ENCODE measurements around the gene DNAJB5.

The DNAJB5 gene

DNA sequence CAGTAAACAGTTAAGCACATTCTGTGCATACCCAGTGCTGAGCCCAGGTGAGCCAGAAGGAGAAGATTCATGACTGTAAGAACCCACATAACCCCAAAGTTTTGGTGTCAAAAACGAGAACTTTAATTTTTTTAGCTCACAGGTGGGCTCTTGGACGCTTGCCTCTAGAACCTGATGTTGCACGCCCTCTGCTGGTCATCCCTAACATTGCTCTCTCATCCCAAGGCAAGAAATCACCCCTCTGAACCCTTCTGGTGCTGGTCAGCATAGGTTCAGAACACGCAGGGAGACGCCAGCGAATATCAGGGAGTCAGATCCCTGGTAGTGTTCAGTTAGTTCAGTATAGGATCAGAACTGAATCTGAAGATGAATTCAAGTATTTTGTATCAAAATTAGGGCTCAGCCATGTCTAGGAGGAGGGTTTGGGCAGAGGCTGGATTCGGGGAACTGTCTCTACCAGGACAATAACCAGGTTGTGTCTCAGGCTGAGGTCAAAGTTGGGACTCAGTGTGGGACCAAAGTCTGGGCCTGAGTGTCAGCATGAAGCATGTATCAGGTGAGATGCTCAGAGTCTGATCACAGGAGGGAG lies 4.1 kb upstream of the DNAJB5 start:
- FAIRE-seq: peak; percentile 47

DNA sequence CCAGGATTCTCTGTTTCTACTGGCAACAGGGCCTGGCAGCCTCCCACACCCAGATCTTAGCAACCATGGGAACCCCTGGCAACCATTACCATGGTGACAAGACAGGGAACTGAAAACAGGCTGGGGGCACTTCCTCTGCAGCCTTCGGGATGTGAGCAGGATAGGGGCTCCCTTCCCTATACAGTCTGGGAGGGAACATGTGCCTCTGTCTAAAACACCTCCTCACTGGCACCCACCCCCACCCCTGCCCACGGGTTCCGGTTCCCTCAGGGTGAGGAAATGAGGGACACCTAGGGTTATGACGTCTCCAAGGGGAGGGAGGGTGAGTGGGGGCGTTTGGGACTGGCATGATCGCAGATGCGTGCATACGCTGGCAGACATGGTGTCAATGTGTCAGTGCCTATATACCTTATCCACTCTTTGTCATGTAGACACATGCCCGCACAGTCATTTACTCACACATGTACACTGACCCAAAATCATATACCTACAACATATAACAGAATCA lies 3.0 kb upstream of the DNAJB5 start:
- no peak for FAIRE-seq

DNA sequence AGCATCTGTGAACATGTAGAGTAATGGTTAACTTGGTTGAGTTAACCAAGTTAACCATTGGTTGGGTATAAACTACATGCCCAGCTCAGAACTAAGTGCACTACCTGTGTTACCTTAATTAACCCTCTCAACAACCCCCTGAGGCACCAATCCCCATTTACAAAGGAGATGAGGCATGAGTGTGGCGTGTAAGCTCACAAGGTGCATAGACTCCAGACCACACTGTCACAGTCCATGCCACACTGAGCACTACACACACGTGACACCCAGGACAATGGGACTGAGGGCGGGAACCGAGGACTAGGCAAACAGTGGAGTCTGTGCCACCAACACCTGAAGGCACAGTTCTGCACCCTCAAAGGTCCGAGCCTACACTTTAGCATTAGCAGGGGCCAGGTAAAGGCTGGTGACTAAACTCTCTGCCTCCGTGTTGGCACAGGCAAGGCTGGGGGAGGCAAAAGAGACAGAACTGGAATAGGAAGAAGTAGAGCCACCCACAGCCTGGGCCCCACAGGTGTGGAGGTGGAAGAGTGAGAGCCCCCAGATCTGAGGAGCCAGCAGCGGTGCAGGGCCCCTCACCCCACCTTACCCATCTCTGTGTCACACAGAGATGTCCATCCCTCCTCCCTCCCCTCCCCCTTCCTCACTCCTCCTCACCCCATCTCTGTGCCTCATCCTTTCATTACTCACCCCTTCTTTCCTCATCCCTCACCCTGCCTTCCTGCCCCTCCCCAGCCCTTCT lies 2.2 kb upstream of the DNAJB5 start:
- no peak for FAIRE-seq

DNA sequence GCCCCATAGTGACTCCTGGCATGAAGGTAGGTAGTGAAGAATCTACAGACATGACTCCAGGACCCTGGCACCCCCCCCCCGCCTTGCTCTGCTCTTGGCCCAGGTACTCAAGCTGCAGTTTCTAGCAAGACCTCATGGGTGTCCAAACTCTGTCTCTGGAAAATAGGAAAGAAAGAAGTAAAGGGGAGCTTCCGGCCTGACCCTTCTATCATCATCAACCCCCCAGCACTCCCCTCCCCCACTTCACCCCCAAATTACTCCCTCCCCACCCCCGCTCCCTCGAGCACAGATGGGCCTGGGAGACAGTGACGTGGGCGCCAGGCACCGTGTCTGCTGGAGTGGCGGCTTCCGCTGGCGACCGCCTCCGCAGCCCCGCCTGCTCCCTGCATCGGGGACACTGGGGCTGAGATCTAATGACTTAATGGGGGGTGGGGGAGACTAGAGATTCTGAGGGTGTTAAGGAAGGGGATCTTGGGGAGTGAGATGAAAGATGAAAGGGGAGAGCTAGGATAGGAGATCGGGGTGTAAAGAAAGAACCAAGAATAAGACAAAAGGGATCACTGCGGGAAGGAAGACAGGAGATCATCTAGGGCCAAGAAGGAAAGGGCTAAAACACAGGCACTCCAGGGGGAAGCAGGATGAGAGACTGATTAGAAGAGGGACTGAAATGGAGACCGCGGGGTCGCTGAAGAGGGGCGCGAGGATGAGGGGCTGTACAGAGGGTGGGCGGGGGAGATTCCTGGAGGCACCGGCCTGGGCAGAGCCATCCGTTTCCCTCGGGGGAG lies 1.1 kb upstream of the DNAJB5 start:
- FAIRE-seq: no peak

DNA sequence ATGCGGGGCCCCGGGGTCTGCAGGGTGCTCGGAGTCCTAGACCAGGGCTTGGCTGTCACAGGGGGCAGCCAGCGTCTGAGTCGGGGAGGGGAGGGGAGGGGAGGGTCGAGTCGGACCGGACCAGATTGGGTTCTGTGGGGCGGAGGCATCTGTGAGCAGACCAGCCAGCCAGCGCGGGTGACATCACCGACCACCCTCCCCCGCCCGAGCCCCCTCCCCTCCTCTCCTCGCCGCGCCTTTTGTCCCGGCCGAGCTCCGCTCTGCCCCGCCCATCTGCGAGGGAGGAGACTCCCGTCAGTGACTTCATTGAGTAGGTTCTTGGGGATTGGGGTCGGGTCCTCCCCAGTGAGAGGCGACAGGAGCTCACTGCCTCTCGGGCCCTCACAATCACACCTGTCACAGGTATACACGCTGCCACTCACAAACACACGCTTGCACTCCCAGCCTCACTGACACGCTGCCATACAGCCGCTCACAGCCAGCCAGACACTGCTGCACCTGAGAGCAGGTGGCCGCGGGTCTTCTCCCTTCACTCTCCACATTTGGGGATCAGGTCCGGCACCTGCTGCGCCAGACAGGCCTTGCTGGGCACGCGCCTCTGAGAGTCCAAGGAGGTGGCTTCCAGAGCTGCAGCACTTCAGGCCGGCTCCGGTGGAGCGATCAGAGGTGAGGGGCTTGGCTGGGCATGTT lies 546 bp downstream of the DNAJB5 start:
- no peak for FAIRE-seq

DNA sequence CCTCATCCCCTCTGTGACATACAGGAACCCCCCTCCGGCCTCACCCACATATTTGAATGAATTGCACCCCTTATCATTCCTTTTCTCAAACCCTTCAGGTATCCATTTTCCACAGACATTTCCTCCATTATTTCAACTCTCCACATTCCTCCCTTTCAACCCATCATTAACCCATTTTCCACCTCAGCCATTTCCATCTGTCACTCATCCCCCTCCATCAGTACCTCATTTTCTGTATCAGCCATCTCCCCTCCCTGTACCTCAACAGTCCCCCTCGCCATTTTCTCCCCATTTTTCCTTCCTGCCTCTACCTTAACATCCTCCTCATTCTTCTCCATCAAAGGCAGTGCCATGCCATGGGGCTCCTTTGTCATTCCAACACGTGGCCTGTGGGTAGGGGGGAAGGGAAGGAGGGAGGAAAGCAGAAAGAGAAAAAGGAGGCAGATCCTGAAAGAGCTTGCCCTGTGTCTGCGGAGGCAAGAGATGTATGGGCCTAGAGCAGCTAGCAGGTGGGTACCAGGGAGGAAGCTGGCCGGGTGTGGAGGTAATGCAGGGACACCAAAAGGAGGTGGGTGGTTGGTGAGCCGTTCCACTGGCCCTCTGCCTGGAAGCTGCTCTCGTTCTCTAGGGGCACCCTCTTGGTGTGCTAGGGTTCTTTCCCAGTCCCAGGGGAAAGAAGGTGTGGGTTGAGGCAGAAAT lies 1.5 kb downstream of the DNAJB5 start:
- FAIRE-seq: no peak

DNA sequence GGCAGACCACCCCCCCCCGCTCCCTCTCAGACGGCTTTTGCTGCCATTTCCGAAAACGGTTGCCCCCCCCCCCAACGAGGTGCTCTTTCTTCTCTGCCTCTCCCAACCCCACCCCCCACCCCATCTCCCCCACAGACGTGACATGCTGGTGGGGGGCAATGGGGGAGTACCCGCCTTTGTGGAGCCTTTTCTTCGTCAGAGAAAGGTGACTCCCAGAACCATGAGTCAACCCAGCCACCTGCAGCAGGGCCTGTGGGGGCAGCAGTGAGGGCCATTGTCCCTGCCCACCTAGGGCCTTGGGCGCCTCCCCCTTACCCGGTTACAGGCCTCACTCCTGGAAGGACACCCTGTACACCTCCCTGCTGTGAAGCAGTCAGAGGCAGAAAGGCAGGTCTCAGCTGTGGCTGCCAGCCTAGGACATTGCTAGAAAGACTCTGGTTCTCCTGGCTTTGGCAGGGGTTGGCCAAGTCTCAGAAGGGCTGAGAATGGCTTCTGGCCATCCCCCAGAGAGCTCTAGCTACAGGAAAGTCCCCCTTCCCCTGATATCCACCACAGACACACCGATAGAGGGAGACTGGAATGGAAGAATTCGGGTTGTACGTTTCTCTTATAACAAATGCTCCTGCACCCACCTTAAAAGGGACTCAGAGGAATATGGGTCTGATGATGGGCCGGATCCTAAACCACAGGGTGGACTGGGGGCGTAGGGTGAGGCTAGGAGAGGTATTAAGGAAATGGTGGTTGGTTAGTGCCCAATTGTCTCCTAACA lies 2.2 kb downstream of the DNAJB5 start:
- FAIRE-seq: no peak

DNA sequence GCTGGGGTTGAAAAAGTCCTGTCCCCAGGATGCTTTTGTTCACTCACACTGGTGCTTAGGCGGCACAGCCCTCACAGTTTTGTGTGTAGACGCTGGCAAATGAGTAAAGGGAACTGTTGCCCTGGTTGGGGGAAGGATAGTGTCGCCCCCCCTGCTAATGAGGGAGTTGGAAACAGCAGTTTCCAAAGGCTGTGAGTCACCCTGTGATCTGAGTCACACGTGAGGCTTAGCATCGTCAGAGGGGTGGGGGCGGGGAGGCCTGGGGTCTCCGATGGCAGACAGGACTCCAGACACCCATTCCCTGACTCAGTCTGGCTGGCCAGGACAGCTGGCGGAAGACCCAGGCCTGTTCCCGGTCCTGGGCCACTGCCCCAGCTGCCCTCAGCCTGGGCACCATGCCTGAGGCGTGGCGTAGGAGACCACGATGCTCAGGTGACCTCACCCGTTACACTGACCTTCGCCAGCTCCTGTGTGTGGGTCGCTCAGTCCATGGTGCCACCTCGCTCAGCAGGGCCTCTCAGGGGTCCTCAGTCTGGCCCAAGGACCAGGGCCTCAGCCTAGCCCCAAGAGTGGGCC lies 2.9 kb downstream of the DNAJB5 start:
- no peak for FAIRE-seq

DNA sequence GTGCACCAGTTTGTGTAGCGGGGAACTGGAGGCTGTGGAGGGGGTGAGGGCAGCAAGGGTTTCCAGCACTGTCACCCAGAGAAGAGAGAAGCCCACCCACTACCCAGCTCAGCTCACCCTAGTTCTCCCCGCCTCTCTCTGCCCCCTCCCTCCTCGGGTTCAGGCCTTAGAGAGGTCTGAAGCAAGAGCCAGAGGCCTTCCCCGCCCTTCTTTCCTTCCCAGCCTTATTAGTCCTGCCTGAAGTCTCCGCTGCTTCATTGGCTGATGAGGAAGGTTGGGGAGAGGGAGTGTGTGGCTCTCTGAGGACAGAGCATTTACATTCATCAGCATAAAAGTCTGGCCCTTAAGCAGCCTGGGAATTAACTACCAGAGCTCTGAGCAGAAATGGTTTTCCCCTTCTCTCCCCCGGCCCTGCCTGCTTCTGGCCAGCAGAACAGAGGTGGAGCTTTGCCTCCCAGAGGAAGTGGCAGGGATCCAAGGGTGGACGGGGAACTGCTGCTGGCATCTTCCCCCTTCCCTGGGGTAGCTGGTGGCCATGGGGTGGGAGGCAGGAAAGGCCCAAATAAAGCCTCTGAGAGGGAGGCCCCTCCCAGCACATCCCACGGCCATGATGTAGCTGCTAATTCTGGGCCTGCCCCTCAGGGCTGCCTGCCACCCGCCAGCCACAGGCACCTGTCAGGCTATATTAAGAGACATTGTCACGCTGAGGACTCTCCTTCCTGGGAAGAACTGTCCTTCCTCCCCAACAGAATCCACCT lies 4.1 kb downstream of the DNAJB5 start:
- no peak for FAIRE-seq

DNA sequence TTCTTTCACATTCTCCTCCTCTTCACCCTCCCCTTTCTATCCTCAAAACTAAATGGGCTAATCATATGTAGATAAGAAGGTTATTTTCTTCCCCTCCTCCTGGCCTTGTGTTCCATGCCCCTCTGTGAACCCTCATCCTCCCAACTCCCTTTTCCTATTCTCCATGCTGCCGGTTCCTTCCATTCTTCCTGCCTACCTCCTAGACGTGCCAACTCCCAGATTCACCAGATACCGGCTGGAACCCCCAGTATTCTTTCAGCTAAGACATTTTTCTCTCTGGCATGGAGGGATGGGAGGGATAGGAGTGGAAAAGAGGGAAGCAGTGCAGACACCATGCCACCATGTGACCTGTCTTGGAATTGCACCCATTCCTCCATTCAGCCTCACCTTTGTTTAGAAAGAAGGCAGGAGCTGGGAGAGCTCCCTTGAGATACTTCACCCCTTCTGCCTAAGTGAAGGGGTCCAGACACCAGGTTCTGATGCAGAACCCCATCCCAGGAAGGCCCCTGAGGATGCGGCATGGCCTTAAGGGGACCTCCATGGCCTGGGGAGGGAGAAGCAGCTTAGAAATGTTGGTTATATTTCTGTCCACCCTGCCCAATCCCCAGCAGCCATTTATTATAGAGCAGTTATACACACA lies 4.8 kb downstream of the DNAJB5 start:
- FAIRE-seq: peak; percentile 33

DNA sequence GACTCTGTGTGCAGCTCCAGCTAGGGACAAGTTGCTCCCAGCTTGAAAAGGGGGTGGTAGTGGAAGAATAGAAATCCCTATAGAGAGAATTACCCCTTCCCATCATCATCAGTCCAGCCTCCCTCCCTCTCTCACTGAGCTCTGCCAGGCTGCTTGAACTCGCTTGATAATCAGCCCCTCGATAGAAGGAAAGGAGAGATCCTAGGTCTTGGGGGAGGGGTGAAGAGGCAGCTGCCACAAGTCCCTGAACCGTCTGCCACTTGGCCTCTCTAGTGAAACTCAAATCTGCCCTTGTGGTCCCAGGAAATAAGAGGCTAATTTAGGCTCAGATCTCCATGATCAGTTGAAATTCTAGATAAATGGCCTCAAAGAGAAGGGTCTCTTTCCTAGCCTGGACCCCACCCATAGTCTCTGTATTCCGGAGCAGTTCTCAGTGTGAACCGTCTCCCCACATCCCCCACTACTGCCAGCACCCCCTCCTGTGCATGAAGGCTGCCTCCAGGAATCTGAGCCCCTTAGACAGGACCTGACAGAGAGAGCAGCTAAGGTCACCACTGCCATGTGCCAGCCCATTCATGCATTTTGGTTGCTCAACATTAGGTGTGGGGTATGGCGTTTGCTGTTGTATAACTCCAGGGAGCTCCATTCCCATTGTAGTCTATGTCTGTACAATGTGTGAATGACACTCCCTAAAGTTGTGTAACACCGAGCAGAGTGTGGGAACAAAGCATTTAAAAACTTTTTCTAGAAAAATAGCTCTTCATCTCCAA lies 5.5 kb downstream of the DNAJB5 start:
- FAIRE-seq: no peak

DNA sequence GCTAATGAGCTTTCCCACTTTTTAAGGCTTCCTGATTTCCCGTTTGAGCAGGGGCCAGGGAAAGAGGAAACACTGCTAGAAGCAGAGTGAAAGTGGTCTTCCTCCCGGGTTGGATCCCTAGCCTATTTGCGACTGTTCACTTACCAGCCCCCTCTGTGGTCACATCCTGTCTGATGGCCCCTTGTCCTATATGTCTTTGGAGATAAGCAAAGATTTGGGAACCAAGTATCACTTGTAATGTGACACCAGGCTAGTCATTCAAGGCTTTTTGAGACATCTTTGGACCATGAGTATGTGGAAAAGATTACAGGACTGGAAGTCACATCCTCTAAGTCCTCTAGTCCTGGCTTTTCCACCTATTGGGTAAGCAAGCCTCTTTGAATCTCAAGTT lies 6.1 kb downstream of the DNAJB5 start:
- FAIRE-seq: no peak

DNA sequence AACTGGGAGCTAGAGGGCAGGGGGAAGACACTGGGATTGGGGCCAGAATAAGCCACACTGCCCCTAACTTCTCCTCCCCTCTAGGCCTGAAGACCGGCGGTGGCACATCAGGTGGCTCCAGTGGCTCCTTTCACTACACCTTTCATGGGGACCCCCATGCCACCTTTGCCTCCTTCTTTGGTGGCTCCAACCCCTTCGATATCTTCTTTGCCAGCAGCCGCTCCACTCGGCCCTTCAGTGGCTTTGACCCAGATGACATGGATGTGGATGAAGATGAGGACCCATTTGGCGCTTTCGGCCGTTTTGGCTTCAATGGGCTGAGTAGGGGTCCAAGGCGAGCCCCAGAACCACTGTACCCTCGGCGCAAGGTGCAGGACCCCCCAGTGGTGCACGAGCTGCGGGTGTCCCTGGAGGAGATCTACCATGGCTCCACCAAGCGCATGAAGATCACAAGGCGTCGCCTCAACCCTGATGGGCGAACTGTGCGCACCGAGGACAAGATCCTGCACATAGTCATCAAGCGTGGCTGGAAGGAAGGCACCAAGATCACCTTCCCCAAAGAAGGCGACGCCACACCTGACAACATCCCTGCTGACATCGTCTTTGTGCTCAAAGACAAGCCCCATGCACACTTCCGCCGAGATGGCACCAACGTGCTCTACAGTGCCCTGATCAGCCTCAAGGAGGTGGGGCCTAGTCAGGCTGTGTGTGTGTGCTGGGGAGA lies 6.8 kb downstream of the DNAJB5 start:
- no peak for FAIRE-seq

DNA sequence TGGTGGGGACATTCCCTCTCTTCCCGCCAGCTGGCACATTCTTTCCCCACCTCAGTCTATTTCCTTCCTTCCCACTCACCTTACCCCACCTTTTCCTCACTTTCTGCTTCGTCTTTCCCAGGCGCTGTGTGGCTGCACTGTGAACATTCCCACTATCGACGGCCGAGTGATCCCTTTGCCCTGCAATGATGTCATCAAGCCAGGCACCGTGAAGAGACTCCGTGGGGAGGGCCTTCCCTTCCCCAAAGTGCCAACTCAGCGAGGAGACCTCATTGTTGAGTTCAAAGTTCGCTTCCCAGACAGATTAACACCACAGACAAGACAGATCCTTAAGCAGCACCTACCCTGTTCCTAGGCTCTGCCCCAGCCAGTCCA lies 7.3 kb downstream of the DNAJB5 start:
- FAIRE-seq: no peak

DNA sequence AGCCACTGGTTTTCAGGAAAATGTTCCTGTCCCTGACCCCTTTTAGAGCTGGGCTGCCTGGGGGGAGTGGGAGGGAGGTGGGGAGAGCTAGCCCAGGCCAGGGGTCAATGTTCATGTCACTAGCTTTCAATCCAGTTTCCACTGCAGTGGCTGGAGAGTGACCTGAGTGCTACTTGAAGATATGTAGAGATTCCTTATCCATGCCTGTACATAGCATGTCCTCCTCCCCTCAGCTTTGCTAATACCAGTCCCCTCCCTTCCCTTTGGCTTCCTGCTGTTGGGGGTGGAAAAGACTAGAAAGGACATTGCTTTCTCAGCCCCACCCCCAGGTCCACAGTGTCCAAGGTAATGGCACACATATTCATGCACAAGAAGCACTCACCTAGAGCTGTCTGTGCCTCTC lies 7.8 kb downstream of the DNAJB5 start:
- no peak for FAIRE-seq

DNA sequence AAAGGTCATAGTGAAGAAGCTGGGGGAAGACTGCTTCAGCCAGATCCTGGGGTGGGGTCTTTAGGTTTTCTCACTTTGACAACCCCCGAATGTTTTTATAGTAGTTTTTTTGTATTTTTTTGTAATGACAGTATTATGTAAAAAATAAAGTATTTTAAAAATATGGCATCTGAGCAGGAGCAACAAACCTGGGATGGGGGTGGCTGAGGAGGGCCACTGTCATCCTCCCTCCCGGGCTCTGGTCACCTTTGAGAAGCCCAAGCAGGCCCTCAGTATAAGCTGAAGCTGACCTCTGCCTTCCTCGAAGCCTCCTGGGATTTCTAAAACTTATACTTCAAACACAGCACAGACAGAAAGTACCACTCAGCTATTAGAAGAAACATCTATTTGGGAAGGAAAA lies 8.7 kb downstream of the DNAJB5 start:
- FAIRE-seq: no peak

DNA sequence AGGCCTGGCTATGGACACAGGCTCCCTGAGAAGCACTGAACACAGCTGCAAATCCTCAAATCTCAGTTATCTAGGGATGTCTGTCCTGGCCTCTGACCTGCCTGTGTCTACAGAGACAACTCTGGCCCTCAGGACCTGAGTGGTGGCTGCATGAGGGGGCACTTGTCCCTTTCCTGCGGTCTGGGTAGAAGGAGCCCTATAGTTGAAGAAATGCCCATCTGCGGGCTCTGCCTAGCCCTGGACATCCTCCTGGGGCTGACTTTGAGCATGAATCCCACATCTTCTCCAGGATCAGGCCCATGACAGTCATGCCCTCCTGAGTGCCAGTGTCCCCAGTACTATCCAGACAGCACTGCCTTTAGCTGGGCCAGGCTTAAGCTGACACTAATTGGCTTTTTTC lies 10.0 kb downstream of the DNAJB5 start:
- FAIRE-seq: no peak

DNA sequence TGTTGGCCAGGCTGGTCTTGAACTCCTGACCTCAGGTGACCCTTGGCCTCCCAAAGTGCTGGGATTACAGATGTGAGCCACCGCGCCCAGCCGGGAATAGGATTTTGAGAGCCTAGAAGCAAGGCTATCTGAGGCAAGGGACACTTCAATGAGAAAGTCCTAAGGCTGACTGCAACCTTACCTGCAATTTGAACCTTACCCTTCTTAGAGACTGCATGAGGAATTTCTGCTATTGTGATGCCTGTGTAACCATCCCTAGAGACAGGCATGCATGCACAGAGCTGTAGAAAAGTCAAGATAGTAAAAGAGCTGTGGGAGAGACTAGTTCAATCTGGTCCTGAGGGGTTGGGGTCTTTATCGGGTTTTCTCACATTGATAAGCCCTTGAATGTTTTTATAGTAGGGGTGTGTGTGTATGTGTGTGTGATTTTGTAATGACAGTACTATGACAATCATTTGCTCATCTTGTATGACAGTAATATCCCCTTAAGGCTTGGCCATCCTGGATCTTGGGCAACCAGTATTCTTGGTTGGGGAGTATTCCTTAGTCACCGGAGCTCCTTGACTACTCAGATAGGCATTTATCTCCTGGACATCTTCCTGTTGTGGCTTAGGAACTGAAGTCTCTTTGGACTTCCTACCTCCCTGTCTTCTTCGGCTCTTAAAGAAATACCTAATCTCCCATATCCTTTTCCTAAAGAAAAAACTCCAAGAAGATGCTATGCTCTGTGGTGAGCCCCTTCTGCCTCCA lies 11.2 kb downstream of the DNAJB5 start:
- FAIRE-seq: no peak
